Regular cardiac myocyte (primary cell): ENCODE results near the gene FEZ2. TPM values are rescaled to one million over a fixed set of nuclear protein-coding genes. Genes with fewer than 3 reads are reported as not detected.

Source experiments
- total RNA-seq: library from RNA; depleted of rRNA; stranded (reverse); fragments of >200 nt; gene quantifications from 2 replicates; pipeline ENCODE4 v1.2.3, GENCODE V29; 2014

Gene FEZ2, protein sequence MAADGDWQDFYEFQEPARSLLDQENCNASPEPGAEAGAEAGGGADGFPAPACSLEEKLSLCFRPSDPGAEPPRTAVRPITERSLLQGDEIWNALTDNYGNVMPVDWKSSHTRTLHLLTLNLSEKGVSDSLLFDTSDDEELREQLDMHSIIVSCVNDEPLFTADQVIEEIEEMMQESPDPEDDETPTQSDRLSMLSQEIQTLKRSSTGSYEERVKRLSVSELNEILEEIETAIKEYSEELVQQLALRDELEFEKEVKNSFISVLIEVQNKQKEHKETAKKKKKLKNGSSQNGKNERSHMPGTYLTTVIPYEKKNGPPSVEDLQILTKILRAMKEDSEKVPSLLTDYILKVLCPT
- total RNA-seq, result 84.3 and 85.9 TPM in 2 replicates

DNA sequence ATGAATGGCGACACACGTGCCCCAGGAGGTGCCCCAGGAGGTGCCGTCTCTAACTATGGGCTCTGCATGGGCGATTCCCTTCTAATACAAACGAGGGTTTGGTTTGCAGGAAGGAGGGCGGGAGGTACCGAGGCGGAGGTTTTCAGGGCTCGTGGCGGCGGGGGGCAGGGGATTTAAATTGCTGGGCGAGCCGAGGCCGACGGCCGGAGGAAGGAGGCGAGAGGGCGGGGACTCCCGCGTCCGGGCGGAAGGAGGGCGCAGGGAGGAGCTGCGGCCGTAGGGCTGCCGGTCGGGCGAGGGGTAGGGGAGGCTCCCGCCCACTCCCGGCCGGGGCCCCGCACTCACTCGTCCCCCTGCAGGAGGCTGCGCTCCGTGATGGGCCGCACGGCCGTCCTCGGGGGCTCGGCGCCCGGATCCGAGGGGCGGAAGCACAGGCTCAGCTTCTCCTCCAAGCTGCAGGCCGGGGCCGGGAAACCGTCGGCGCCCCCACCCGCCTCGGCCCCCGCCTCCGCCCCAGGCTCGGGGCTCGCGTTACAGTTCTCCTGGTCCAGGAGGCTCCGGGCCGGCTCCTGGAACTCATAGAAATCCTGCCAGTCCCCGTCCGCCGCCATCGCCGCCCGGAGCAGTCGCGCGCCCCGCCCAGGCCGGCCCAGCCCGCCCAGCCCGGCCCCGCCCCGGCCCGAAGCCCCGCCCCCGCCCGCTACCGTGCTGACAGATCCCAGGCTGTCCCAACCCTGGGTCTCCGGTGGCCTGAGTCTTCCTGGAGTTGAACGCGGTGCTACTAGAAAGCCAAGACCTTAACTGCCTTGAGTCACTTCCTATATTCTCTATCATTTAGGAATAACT is at the start of gene FEZ2:
Gene FEZ2 (minus strand): TSS at position 637 of the 846 bp plus-strand sequence. CDS start 26 bp downstream, at position 611.

Other genes with a start within 250 kb of the FEZ2 start
- gene CRIM1, start 242.4 kb downstream of the FEZ2 start, total RNA-seq, result 486 and 660 TPM in 2 replicates
- 0.19 and 0.85 TPM in 2 replicates for gene VIT, start 98.5 kb upstream of the FEZ2 start, total RNA-seq